HG03342 (cell line): ENCODE data around the gene TMOD3.

Experiments used
- ATAC-seq: cut with Tn5 transposase; IDR thresholded peaks from one replicate; pipeline ENCODE4 v1.9.1; 2021; ENCODE audit warnings: mild to moderate bottlenecking, moderate library complexity; ENCODE audit not compliant: unreplicated experiment

Gene TMOD3

GRCh38 chr15:51825698-51826097 is 3.8 kb upstream of the TMOD3 start:
- no peak for ATAC-seq

GRCh38 chr15:51828621-51829375 is 655 bp upstream of the TMOD3 start:
- ATAC-seq: no peak

GRCh38 chr15:51830276-51830806 is 888 bp downstream of the TMOD3 start:
- ATAC-seq: no peak

- no peak for ATAC-seq
Observed at GRCh38 chr15:51833772-51834171, 4.3 kb downstream of the TMOD3 start.

- peak; percentile 57 for ATAC-seq
Observed at GRCh38 chr15:51837792-51838251, 8.4 kb downstream of the TMOD3 start.

- no peak for ATAC-seq
Observed at GRCh38 chr15:51838270-51838669, 8.8 kb downstream of the TMOD3 start.

GRCh38 chr15:51840692-51841091 is 11.2 kb downstream of the TMOD3 start:
- ATAC-seq: no peak

- ATAC-seq: no peak
Observed at GRCh38 chr15:51841406-51842040, 12.1 kb downstream of the TMOD3 start.

GRCh38 chr15:51842265-51842664 is 12.8 kb downstream of the TMOD3 start:
- no peak for ATAC-seq

GRCh38 chr15:51842852-51843737 is 13.6 kb downstream of the TMOD3 start:
- ATAC-seq: no peak

GRCh38 chr15:51844747-51845426 is 15.4 kb downstream of the TMOD3 start:
- ATAC-seq: no peak

GRCh38 chr15:51846066-51846462 is 16.6 kb downstream of the TMOD3 start:
- ATAC-seq: no peak

GRCh38 chr15:51846463-51847230 is 17.2 kb downstream of the TMOD3 start:
- ATAC-seq: no peak

- no peak for ATAC-seq
Observed at GRCh38 chr15:51848811-51849210, 19.4 kb downstream of the TMOD3 start.

- ATAC-seq: no peak
Observed at GRCh38 chr15:51849860-51850259, 20.4 kb downstream of the TMOD3 start.

GRCh38 chr15:51853998-51854397 is 24.5 kb downstream of the TMOD3 start:
- ATAC-seq: no peak

- ATAC-seq: no peak
Observed at GRCh38 chr15:51855612-51856011, 26.2 kb downstream of the TMOD3 start.

- no peak for ATAC-seq
Observed at GRCh38 chr15:51856714-51857380, 27.4 kb downstream of the TMOD3 start.
